ENCODE measurements around the gene AIRE.

DNA sequence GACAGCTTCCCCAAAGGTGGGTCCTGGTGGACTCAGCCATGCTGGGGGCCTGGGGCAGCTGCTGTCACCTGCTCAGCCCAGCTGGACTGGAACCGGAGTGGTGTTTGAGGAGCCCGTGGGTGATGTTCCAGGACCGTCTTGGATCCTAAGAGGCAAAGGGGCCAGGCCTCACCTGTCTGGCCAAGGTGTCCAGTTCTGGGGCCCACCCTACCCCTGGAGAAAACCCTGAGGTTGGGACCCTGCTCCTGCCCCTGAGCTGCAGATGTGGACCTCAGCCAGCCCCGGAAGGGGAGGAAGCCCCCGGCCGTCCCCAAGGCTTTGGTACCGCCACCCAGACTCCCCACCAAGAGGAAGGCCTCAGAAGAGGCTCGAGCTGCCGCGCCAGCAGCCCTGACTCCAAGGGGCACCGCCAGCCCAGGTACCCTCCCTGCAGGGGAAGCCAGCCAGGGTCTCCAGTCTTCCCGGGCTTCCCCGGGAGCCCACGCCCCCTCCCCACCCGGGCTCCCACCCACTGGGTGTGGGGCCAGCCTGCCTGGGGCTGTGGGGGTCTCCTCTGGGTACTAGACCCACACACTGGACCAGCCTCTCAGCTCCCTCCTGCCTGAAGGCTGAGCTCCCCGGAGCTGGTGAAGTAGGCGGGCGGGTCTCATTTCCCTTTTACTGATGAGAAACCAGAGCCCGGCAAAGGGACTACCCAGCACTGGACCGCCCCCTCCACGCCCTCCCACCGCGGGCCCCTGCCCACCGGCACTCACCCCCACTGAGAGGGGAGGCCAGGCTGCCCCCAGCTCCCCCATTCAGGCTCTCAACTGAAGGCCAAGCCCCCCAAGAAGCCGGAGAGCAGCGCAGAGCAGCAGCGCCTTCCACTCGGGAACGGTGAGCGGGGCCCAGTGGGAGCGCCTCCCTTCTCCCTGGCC is 1.3 kb downstream of the AIRE start:
- TF ChIP-seq, protein P1, sequence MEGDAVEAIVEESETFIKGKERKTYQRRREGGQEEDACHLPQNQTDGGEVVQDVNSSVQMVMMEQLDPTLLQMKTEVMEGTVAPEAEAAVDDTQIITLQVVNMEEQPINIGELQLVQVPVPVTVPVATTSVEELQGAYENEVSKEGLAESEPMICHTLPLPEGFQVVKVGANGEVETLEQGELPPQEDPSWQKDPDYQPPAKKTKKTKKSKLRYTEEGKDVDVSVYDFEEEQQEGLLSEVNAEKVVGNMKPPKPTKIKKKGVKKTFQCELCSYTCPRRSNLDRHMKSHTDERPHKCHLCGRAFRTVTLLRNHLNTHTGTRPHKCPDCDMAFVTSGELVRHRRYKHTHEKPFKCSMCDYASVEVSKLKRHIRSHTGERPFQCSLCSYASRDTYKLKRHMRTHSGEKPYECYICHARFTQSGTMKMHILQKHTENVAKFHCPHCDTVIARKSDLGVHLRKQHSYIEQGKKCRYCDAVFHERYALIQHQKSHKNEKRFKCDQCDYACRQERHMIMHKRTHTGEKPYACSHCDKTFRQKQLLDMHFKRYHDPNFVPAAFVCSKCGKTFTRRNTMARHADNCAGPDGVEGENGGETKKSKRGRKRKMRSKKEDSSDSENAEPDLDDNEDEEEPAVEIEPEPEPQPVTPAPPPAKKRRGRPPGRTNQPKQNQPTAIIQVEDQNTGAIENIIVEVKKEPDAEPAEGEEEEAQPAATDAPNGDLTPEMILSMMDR (IDR thresholded peaks at IDR 0.05): no peak
- TF ChIP-seq POLR2AphosphoS5 (IDR thresholded peaks at IDR 0.05) (no peak), POLR2A (IDR thresholded peaks at IDR 0.05) (no peak)
